GM18861 (cell line): ENCODE measurements around the gene EIF2S2.
"Not testable (repeated sequence)": the region's sequence is repeated elsewhere in the genome, so short reads cannot be mapped to it uniquely, and the experiment has no call there.

ENCODE experiments used
- ATAC-seq: cut with Tn5 transposase; IDR thresholded peaks from one replicate; pipeline ENCODE4 v1.9.1; 2021; ENCODE audit not compliant: unreplicated experiment

The EIF2S2 gene

GRCh38 chr20:34111702-34112599 is at the start of gene EIF2S2:
Gene EIF2S2 (minus strand): TSS chr20:34112243. CDS start chr20:34112110, 133 bp downstream.
- ATAC-seq: peak; percentile 85

GRCh38 chr20:34157697-34158096 is 45.7 kb upstream of the EIF2S2 start:
- not testable (repeated sequence) for ATAC-seq

- ATAC-seq: no peak
These were observed 43.8 kb upstream of the EIF2S2 start for GRCh38 chr20:34155836-34156235.

GRCh38 chr20:34153169-34153568 is 41.1 kb upstream of the EIF2S2 start:
- not testable (repeated sequence) for ATAC-seq

GRCh38 chr20:34152073-34152472 is 40.0 kb upstream of the EIF2S2 start:
- not testable (repeated sequence) for ATAC-seq

GRCh38 chr20:34150306-34151000 is 38.4 kb upstream of the EIF2S2 start:
- no peak for ATAC-seq

GRCh38 chr20:34145280-34145819 is 33.3 kb upstream of the EIF2S2 start:
- no peak for ATAC-seq

GRCh38 chr20:34143951-34144350 is 31.9 kb upstream of the EIF2S2 start:
- ATAC-seq: no peak

GRCh38 chr20:34142121-34142520 is 30.1 kb upstream of the EIF2S2 start:
- ATAC-seq: no peak

- ATAC-seq: no peak
These were observed 29.2 kb upstream of the EIF2S2 start for GRCh38 chr20:34141293-34141692.

GRCh38 chr20:34135525-34136275 is 23.7 kb upstream of the EIF2S2 start:
- not testable (repeated sequence) for ATAC-seq

GRCh38 chr20:34133365-34133860 is 21.4 kb upstream of the EIF2S2 start:
- ATAC-seq: not testable (repeated sequence)

- ATAC-seq: not testable (repeated sequence)
These were observed 20.9 kb upstream of the EIF2S2 start for GRCh38 chr20:34132943-34133342.

GRCh38 chr20:34132491-34132890 is 20.4 kb upstream of the EIF2S2 start:
- ATAC-seq: not testable (repeated sequence)

GRCh38 chr20:34131491-34131890 is 19.4 kb upstream of the EIF2S2 start:
- ATAC-seq: no peak

GRCh38 chr20:34129518-34130162 is 17.6 kb upstream of the EIF2S2 start:
- no peak for ATAC-seq

- no peak for ATAC-seq
These were observed 15.7 kb upstream of the EIF2S2 start for GRCh38 chr20:34127792-34128191.

- ATAC-seq: no peak
These were observed 12.6 kb upstream of the EIF2S2 start for GRCh38 chr20:34124469-34125249.

- ATAC-seq: no peak
These were observed 11.3 kb upstream of the EIF2S2 start for GRCh38 chr20:34123309-34123708.
